ENCODE results near the gene TAS1R2.

TAS1R2 gene

DNA sequence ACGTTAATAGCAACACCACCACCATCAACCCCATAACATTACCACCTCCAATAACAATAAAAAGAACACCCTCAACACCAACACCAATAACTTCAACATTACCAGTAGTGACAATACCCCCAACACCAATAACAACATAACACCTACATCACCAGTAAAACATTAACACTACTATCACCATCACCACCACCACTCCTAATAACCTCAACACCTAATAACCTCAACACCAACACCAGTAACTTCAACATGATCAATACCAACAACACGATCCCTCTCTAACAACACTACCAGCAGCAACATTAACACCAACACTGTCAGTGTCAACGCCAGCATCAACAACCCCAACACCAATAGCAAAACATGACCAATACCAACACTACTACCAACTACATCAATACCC, 57.2 kb downstream of the TAS1R2 start:
- no peak for DNase-seq (ENCODE audit: low read depth in 2 of 2)

DNA sequence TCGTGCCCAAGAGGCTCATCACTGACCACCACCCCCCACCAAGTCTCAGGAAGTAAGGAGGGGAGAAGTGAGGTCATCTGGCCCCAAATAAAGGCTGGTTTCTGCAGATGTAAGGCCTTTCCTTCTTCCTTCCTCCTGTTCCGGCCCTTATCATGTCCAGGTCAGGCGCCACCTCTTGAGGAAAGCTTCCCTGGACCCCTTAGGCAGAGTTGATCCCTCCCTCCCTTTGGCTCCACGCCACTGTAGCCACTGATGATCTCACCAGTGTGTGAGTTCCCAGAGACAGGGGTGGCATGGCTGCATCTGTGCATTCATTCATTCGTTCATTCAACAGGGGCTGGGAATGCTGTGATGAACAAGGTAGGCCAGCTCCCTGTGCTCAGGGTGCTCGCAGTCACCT, 59.2 kb downstream of the TAS1R2 start:
- no peak for DNase-seq (ENCODE audit: low read depth in 2 of 2)

DNA sequence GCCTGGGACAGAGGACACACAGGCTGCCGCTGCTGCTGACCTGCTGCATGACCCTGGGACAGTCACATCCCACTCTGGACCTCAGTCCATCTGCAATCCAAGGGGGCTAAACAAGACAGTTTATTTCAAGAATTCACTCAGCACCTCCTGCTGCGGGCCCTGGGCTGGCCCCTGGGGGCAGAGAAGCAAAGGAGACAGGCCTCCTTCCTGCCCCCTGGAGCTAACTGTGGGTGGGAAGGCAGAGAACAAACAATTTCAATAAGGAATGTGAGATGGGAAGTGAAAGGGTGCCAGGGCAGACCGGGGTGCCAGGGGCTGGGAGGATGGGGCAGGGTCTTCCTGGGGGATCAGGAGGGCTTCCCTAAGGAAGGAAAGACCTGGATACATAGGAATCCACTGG, 60.0 kb downstream of the TAS1R2 start:
- no peak for DNase-seq (ENCODE audit: low read depth in 2 of 2)

DNA sequence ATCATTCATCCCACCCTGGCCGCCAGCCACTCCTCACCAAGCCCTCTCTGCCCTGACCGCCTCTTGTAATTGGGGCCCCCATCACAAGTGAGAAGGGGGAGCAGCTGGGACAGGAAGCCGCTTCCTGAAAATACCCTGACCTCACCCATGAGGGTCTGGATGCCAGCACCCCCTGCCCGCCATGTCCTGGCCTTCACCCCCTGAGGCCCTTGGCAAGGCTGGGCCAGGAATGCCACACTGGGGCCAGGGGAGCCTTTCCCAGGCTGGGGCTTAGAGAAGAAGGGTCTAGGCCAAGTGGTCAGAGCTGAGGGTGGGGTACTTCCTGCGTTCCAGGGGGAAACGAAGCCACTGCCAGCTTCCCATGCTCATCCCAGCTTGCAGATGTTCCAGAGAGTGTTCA, 60.5 kb downstream of the TAS1R2 start:
- no peak for DNase-seq (ENCODE audit: low read depth in 2 of 2)

DNA sequence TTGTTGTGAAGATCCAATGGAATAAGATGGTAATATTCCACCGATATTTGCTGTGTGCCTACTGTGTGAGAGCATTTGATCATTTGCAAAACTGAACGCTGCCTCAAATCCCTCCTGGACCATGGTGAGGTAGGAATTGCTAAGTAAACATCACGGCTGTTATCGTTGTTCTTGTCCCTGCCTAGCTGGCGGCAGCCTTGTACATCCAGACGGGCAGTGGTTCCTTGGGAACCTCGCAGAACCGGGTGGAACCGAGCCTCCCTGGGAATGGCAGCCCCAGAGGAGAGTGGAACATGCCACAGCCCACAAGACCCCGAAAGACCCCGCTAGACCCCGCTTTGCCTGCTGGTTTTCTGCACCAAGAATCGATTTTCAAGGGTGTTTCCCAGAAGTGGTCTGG, 60.9 kb downstream of the TAS1R2 start:
- DNase-seq (ENCODE audit: low read depth in 2 of 2), result no peak

DNA sequence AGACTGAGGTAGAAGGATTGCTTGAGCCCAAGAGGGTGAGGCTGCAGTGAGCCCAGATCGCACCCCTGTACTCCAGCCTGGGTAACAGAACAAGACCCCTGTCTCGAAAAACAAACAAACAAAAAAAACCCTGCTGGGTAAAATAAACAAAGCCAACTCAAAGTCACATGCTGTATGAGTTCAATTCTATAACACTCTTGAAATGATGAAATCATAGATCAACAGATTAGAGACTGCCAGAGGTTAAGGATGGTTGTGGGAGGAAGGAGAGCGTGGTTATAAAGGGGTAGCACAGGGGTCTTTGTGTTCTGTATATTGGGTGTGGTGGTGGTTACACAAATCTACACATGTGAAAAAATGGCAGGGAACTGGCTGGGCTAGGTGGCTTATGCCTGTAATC, 62.5 kb downstream of the TAS1R2 start:
- no peak for DNase-seq (ENCODE audit: low read depth in 2 of 2)

DNA sequence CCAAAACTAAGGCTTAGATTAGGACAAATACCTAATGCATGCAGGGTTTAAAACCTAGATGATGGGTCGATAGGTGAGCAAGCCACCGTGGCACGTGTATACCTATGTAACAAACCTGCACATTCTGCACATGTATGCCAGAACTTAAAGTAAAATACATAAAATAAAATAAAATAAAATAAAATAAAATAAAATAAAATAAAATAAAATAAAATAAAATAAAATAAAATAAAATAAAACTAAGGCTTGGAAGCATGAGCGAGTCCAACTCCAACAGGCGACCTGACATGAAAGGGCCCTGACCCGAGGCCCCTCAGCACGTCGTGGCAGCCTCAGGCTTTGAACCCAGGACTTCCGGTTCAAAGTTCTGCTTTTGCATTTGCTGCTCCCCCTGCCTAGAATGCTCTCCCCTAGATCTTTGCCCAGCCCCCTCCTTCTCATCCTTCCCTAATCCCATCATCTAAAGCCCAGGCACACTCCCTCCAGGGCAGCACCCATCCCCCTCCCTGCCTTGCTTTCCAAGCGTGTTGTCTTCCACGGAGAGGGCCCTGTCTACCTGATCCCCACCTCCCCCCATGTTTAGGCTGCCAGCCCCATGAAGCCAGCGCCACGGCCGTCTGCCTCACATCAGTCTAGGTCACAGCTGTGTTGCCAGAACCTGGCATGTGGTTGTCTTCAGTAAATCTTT, 64.3 kb downstream of the TAS1R2 start:
- no peak for DNase-seq (ENCODE audit: low read depth in 2 of 2)

DNA sequence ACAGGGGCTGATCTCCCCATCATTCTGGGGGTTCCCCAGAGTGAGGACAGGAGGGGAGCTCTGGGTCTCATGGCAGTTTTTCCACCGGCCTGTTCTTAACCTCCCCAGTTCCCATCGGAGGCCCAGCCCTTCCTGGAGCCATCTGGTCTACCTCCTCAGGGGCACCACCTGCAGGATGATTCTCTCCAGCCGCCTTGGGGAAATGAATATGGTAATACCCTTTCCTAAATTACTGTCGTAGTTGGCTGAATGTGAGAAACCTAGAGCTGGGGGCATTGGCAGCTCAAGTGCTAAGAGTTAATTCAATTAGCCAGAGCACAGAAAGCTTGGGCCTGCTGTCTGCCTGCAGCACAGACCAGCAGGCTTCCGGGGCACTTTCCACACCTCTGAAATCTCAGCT, 64.9 kb downstream of the TAS1R2 start:
- DNase-seq (ENCODE audit: low read depth in 2 of 2), result no peak

DNA sequence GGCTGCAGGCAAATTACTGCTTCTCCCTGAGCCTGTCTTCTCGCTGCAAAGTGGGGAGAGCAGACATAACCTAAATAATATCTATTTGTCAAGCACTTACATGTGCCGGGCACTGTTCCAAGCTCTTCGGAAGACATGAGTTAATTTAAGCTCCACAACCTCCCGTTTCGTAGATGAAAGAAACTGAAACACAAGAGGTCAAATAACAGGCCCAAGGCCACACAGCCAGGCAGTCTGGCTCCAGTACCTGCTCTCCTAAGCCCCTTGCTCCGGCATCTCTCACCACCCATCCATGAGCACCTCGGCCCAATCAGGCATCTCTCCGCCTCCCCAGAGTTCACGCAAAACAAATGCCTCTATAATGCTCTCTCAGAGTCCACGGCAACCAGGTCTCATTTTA, 65.4 kb downstream of the TAS1R2 start:
- no peak for DNase-seq (ENCODE audit: low read depth in 2 of 2)

DNA sequence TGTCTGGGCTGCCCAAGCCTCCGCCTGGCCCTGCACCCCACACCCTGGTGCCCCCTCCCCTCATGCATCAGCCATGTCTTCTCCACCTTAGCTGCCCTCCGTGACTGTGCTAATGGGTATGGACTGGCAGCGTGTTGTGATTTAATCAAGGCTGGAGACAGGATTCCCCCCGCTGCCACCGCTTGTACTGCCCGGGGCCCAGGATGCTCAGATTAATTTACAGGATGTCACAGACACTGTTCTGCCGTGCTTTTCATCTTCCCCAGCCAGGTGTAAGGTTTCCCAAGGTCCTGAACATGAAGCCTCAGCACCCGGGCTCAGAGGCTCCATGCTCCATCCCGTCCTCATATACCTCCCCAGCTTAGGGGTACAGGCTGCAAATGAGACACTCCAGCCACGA, 66.3 kb downstream of the TAS1R2 start:
- DNase-seq (ENCODE audit: low read depth in 2 of 2), result no peak

DNA sequence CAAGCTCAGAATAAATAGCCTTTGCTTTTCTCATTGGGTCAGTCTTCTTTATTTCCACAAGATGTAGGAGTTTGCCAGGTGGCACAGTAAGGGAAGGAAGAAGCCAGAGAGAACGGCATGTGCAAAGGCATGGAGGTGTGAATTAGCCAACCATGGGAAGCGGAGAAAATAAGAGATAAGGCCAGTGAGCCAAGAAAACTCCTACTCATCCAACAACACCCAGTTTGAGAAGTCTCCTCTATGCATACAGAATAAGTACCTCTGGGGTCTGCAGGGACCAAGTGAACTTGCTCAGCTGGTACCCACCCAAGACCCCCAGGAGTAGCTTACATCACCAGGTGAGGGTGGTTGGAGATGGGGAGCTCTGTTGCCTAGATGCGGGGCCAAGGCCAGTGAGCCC, 66.7 kb downstream of the TAS1R2 start:
- DNase-seq (ENCODE audit: low read depth in 2 of 2), result no peak

Measured in stimulated activated CD4-positive, alpha-beta T cell treated with anti-CD3 and anti-CD28 coated beads, Interleukin-1b, Interleukin-23, amount 100 ng/mL, for 1 hour (primary cell).